ENCODE data around the gene WLS.

DNA sequence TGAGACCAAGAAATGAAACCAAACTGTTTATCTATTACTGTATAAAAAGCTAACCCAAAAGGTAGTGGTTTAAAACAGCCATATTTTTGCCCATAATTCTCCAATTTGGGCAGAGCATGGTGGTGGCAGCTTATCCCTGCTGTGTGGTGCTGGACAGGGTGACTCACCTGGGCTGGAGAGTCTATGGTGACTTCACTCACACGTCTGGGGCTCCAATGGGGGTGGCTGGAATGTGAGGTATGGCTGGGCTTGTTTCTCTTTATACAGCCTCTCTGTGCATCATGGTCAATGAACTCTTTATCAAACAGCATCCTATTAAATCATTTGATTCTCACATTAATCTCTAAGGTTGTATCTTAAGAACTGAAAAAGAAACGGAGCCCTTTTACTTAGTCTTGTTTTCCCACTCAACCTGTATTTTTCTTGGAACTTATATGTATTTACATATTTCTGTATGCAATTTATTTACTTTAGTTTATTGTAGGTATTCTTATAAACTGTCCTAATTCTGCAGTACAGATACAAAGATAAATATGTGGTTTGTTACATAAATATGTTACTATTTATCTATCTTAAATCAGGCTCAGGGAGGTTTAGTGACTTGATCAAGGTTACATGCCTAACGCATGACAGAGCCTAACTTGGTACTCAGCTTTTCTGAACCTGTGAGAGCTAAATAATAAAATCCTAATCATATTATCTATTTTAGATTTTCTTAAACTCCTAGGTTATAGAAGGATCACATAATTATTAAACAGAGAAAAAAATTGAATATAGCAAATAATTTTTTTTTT, 37.5 kb upstream of the WLS start:
- TF ChIP-seq, protein P1, sequence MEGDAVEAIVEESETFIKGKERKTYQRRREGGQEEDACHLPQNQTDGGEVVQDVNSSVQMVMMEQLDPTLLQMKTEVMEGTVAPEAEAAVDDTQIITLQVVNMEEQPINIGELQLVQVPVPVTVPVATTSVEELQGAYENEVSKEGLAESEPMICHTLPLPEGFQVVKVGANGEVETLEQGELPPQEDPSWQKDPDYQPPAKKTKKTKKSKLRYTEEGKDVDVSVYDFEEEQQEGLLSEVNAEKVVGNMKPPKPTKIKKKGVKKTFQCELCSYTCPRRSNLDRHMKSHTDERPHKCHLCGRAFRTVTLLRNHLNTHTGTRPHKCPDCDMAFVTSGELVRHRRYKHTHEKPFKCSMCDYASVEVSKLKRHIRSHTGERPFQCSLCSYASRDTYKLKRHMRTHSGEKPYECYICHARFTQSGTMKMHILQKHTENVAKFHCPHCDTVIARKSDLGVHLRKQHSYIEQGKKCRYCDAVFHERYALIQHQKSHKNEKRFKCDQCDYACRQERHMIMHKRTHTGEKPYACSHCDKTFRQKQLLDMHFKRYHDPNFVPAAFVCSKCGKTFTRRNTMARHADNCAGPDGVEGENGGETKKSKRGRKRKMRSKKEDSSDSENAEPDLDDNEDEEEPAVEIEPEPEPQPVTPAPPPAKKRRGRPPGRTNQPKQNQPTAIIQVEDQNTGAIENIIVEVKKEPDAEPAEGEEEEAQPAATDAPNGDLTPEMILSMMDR (IDR thresholded peaks at IDR 0.05): no peak
- TF ChIP-seq POLR2A (IDR thresholded peaks at IDR 0.05) (no peak), POLR2AphosphoS5 (IDR thresholded peaks at IDR 0.05; ENCODE audit: insufficient read depth in 1 of 2, low read depth in 1 of 2) (no peak)

Data from vagina (tissue), 2 donors.